Measurements from ENCODE around the gene GJB4. TPM values are rescaled to one million over a fixed set of nuclear protein-coding genes. Genes with fewer than 3 reads are reported as not detected.
A peak's percentile ranks its signal among the peaks of the same experiment; 100 is the strongest.

Gene GJB4
- total RNA-seq, 1 experiment from 2014 or later, result 0.07 TPM

GRCh38 chr1:34740161-34740868, 19.2 kb upstream of the GJB4 start:
- H3K27me3 Mint-ChIP-seq (ENCODE audit: low read depth), result peaks cover 8% of the 10 kb centered on the region
- H3K36me3 Mint-ChIP-seq, result no peaks in the 10 kb centered on the region
- ChIA-PET POLR2A (no interaction called here), CTCF (interaction anchor here (1.0 to 1.7 kb wide), 6 partner anchors 15 to 626 kb away, joined by 3 to 5 read pairs (median 3); partner anchors contain the start of gene GJB5)
- no peaks in the 10 kb centered on the region for H3K9me3 Mint-ChIP-seq
- no peak for TF ChIP-seq NFE2L1 (CRISPR knock-in tag; IDR thresholded peaks at IDR 0.05)
- H3K4me1 Mint-ChIP-seq, result peaks cover 9% of the 10 kb centered on the region
- ATAC-seq (peak; percentile 69), DNase-seq (ENCODE audit: low spot score) (peak; percentile 45)
- H3K27ac Mint-ChIP-seq, result no peak overlapping the region
- no peak overlapping the region for H3K4me3 Mint-ChIP-seq

DNA sequence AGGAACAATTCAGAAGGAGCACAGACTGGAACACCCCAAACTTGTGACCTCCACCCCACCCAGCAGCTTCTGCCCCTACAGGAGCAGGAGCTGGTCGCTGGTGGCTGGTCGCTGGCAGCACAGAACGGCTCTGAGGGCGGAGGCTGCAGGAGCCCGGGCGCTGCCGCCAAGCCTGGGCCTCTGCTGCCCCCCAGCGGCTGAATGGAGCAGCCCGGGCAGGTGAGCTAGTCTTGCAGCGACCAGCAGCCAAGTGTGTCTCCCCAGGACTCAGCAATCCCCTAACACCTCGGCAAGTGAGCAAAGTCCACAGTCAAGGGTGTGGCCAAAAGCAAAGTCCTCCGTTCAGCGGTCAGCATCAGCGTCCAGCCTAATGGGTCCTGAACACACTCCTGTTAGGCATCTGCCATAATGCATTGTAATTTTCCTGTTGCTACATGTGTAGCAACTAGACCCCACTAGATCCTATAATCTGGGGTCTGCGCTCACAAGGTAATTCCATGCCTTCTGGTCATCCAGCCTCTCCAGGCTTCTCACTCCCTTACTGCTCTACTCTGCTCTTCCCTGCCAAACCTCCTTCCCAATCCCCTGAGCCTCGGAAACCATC, 16.8 kb upstream of the GJB4 start:
- Mint-ChIP-seq H3K4me3 (no peak overlapping the region), H3K4me1 (peaks cover 10% of the 10 kb centered on the region), H3K27me3 (ENCODE audit: low read depth) (peaks cover 8% of the 10 kb centered on the region), H3K36me3 (no peaks in the 10 kb centered on the region), H3K27ac (no peak overlapping the region), H3K9me3 (no peaks in the 10 kb centered on the region)
- peak; percentile 64; the same call in 1 of the 2 replicates for TF ChIP-seq HMGXB4 (CRISPR knock-in tag; IDR thresholded peaks at IDR 0.05)
- TF ChIP-seq ZNF425 (CRISPR knock-in tag; conservative IDR thresholded peaks at IDR 0.05), result no peak
- TF ChIP-seq ESRRA (CRISPR knock-in tag; IDR thresholded peaks at IDR 0.05; ENCODE audit: borderline replicate concordance), result no peak
- TF ChIP-seq, protein P1, sequence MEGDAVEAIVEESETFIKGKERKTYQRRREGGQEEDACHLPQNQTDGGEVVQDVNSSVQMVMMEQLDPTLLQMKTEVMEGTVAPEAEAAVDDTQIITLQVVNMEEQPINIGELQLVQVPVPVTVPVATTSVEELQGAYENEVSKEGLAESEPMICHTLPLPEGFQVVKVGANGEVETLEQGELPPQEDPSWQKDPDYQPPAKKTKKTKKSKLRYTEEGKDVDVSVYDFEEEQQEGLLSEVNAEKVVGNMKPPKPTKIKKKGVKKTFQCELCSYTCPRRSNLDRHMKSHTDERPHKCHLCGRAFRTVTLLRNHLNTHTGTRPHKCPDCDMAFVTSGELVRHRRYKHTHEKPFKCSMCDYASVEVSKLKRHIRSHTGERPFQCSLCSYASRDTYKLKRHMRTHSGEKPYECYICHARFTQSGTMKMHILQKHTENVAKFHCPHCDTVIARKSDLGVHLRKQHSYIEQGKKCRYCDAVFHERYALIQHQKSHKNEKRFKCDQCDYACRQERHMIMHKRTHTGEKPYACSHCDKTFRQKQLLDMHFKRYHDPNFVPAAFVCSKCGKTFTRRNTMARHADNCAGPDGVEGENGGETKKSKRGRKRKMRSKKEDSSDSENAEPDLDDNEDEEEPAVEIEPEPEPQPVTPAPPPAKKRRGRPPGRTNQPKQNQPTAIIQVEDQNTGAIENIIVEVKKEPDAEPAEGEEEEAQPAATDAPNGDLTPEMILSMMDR (IDR thresholded peaks at IDR 0.05), result peak; percentile 90
- 0 out of 2 replicates have a peak, but pooled peaks have one; percentile 28 for TF ChIP-seq USF1 (CRISPR knock-in tag; IDR thresholded peaks at IDR 0.05)
- no peak for TF ChIP-seq ZNF416 (CRISPR knock-in tag; IDR thresholded peaks at IDR 0.05)
- CTCF ChIA-PET, result interaction anchor here (0.6 to 2.6 kb wide), 84 partner anchors 10 to 1110 kb away, joined by 3 to 45 read pairs (median 4); partner anchors contain the start of genes GJB3, GJB4 and GJB5
- POLR2A ChIA-PET, result interaction anchor here (0.7 to 1.1 kb wide), 2 partner anchors 15 to 32 kb away, joined by 3 read pairs; no protein-coding TSS in a partner anchor
- ATAC-seq (peak; percentile 93), DNase-seq (ENCODE audit: low spot score) (peak; percentile 92)

GRCh38 chr1:34743775-34744174, 15.8 kb upstream of the GJB4 start:
- H3K4me1 Mint-ChIP-seq, result peaks cover 16% of the 10 kb centered on the region
- H3K36me3 Mint-ChIP-seq, result no peaks in the 10 kb centered on the region
- no peak for TF ChIP-seq ZNF219 (CRISPR knock-in tag; IDR thresholded peaks at IDR 0.05; ENCODE audit: borderline replicate concordance)
- no peak for TF ChIP-seq USF2 (CRISPR knock-in tag; IDR thresholded peaks at IDR 0.05)
- no peak for TF ChIP-seq JAZF1 (CRISPR knock-in tag; IDR thresholded peaks at IDR 0.05)
- TF ChIP-seq TP53 (CRISPR knock-in tag; IDR thresholded peaks at IDR 0.05), result no peak
- TF ChIP-seq ZNF121 (CRISPR knock-in tag; IDR thresholded peaks at IDR 0.05), result no peak
- no peak for TF ChIP-seq CDX4 (CRISPR knock-in tag; IDR thresholded peaks at IDR 0.05; ENCODE audit: borderline replicate concordance)
- TF ChIP-seq, protein P2, sequence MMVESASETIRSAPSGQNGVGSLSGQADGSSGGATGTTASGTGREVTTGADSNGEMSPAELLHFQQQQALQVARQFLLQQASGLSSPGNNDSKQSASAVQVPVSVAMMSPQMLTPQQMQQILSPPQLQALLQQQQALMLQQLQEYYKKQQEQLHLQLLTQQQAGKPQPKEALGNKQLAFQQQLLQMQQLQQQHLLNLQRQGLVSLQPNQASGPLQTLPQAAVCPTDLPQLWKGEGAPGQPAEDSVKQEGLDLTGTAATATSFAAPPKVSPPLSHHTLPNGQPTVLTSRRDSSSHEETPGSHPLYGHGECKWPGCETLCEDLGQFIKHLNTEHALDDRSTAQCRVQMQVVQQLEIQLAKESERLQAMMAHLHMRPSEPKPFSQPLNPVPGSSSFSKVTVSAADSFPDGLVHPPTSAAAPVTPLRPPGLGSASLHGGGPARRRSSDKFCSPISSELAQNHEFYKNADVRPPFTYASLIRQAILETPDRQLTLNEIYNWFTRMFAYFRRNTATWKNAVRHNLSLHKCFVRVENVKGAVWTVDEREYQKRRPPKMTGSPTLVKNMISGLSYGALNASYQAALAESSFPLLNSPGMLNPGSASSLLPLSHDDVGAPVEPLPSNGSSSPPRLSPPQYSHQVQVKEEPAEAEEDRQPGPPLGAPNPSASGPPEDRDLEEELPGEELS (CRISPR knock-in tag; IDR thresholded peaks at IDR 0.05), result no peak
- no peak for TF ChIP-seq ESRRA (CRISPR knock-in tag; IDR thresholded peaks at IDR 0.05; ENCODE audit: borderline replicate concordance)
- TF ChIP-seq HMGA2 (CRISPR knock-in tag; IDR thresholded peaks at IDR 0.05), result no peak
- TF ChIP-seq ZBTB21 (CRISPR knock-in tag; IDR thresholded peaks at IDR 0.05; ENCODE audit: borderline replicate concordance), result no peak

More at GRCh38 chr1:34743775-34744174, 15.8 kb upstream of the GJB4 start:
- Mint-ChIP-seq H3K27me3 (ENCODE audit: low read depth) (peaks cover 8% of the 10 kb centered on the region), H3K9me3 (no peaks in the 10 kb centered on the region), H3K27ac (no peak overlapping the region), H3K4me3 (no peak overlapping the region)
- DNase-seq (ENCODE audit: low spot score), result no peak
- no peak for ATAC-seq
- CTCF ChIA-PET, result interaction anchor here (0.7 to 2.6 kb wide), 25 partner anchors 9 to 1111 kb away, joined by 3 to 45 read pairs (median 6); partner anchors contain the start of genes GJB3, GJB4 and GJB5
- POLR2A ChIA-PET, result no interaction called here
